ENCODE results near the gene INSIG1. TPM values are rescaled to one million over a fixed set of nuclear protein-coding genes. Genes with fewer than 3 reads are reported as not detected.

INSIG1 gene
- total and polyA plus RNA-seq, 10 donors = 15.8 to 61.8 (median 27.7) TPM

- DNase-seq = peak; percentile 76
- Histone ChIP-seq H3K4me1 (peaks cover 0 to 19% (median 11%) of the 10 kb centered on the region in 6 donors), H3K4me3 (peak overlapping the region in 4 of 8 donors; percentile 26 to 69 (median 42)), H3K9me3 (no peaks in the 10 kb centered on the region), H3K36me3 (no peaks in the 10 kb centered on the region), H3K27ac (no peak overlapping the region), H3K27me3 (replicated peaks in 1 of 7) (peaks cover 0 to 42% (median 0%) of the 10 kb centered on the region in 7 donors)
- WGBS, 5 donors = 32 to 53% (median 40%) methylated on average over 13 to 16 of the region's 16 CpGs
- TF ChIP-seq POLR2AphosphoS5 (IDR thresholded peaks at IDR 0.05) = no peak
- TF ChIP-seq CTCF (IDR thresholded peaks at IDR 0.05 in 8 of 11, conservative IDR thresholded peaks at IDR 0.05 in 3 of 11) = no peak
- no peak for TF ChIP-seq POLR2A (IDR thresholded peaks at IDR 0.05)
- intact Hi-C loops (cut with DNase I; ENCODE audit: low total_unique reads) = loop anchor here (2.0 kb wide), 1 partner anchor 153 kb away; no protein-coding TSS in a partner anchor
These were observed 46.6 kb downstream of the INSIG1 start for GRCh38 chr7:155344270-155344617.

- TF ChIP-seq CTCF (IDR thresholded peaks at IDR 0.05 in 8 of 11, conservative IDR thresholded peaks at IDR 0.05 in 3 of 11) = peak; percentile 67 to 99 (median 93)
- peak in 2 of 3 donors; percentile 17 to 38 for TF ChIP-seq POLR2AphosphoS5 (IDR thresholded peaks at IDR 0.05)
- TF ChIP-seq POLR2A (IDR thresholded peaks at IDR 0.05) = no peak
- peak; percentile 96 for DNase-seq
- intact Hi-C loops (cut with DNase I; ENCODE audit: low total_unique reads) = loop anchor here (2.0 to 5.0 kb wide), 2 partner anchors 154 to 418 kb away; no protein-coding TSS in a partner anchor
- Histone ChIP-seq H3K27ac (peak overlapping the region in 1 of 8 donors; percentile 15), H3K36me3 (no peaks in the 10 kb centered on the region), H3K9me3 (no peaks in the 10 kb centered on the region), H3K4me1 (peaks cover 0 to 14% (median 11%) of the 10 kb centered on the region in 6 donors), H3K4me3 (peak overlapping the region; percentile 26 to 69 (median 36)), H3K27me3 (replicated peaks in 1 of 7) (peaks cover 0 to 42% (median 6%) of the 10 kb centered on the region in 7 donors)
- 1 to 5% (median 2%) methylated on average over 21 to 62 of the region's 62 CpGs for WGBS, 5 donors
These were observed 47.1 kb downstream of the INSIG1 start for GRCh38 chr7:155344618-155345433.

- intact Hi-C loops (cut with DNase I; ENCODE audit: low total_unique reads) = loop anchor here (2.0 to 5.0 kb wide), 2 partner anchors 155 to 418 kb away; no protein-coding TSS in a partner anchor
- 59 to 85% (median 69%) methylated on average over 2 of the region's 2 CpGs for WGBS, 5 donors
- DNase-seq = no peak
- Histone ChIP-seq H3K9me3 (no peaks in the 10 kb centered on the region), H3K27me3 (replicated peaks in 1 of 7) (peaks cover 0 to 41% (median 9%) of the 10 kb centered on the region in 7 donors), H3K27ac (no peak overlapping the region), H3K4me1 (peaks cover 0 to 14% (median 11%) of the 10 kb centered on the region in 6 donors), H3K4me3 (no peak overlapping the region), H3K36me3 (no peaks in the 10 kb centered on the region)
- no peak for TF ChIP-seq CTCF (IDR thresholded peaks at IDR 0.05 in 8 of 11, conservative IDR thresholded peaks at IDR 0.05 in 3 of 11)
These were observed 47.8 kb downstream of the INSIG1 start for GRCh38 chr7:155345490-155345889.

GRCh38 chr7:155346285-155346684 is 48.6 kb downstream of the INSIG1 start:
- Histone ChIP-seq H3K36me3 (no peaks in the 10 kb centered on the region), H3K9me3 (no peaks in the 10 kb centered on the region), H3K4me3 (no peak overlapping the region), H3K4me1 (peaks cover 0 to 14% (median 11%) of the 10 kb centered on the region in 6 donors), H3K27me3 (replicated peaks in 1 of 7) (peaks cover 0 to 49% (median 9%) of the 10 kb centered on the region in 7 donors), H3K27ac (no peak overlapping the region)
- 80 to 100% (median 95%) methylated on average over 1 of the region's 1 CpG for WGBS, 5 donors
- intact Hi-C loops (cut with DNase I; ENCODE audit: low total_unique reads) = loop anchor here (5.0 kb wide), 1 partner anchor 419 kb away; no protein-coding TSS in a partner anchor
- no peak for TF ChIP-seq POLR2AphosphoS5 (IDR thresholded peaks at IDR 0.05)
- TF ChIP-seq POLR2A (IDR thresholded peaks at IDR 0.05) = no peak
- no peak for TF ChIP-seq CTCF (IDR thresholded peaks at IDR 0.05 in 8 of 11, conservative IDR thresholded peaks at IDR 0.05 in 3 of 11)
- no peak for DNase-seq
